CD14-positive monocyte (primary cell): ENCODE results near the gene TCEAL7. TPM values are rescaled to one million over a fixed set of nuclear protein-coding genes. Genes with fewer than 3 reads are reported as not detected.

Experiments used
- DNase-seq, 3 donors: peaks; one replicate each; pipeline ENCODE4 v3.0.0-alpha.2; 2011 to 2022
- H2AFZ ChIP-seq: 2 replicates; pipeline ENCODE4 v1.6.0; 2012; ENCODE audit warnings: mild to moderate bottlenecking, low read depth, low read length, inconsistent platforms; ENCODE audit not compliant: insufficient read depth, poor library complexity, severe bottlenecking
- H3K27ac ChIP-seq, 2 donors: 1 replicate in 1 of 2; 2 replicates in 1 of 2; pipeline ENCODE4 v1.5.1; 2012 to 2013; ENCODE audit warnings: low read length in 2 of 2, control low read depth in 1 of 2, inconsistent platforms in 1 of 2, low read depth in 1 of 2, mild to moderate bottlenecking in 1 of 2
- H3K27me3 ChIP-seq, 2 donors: one replicate each; pipeline versions ENCODE4 v1.6.0 to v1.6.1; 2011 to 2013; ENCODE audit warnings: low read length in 2 of 2; ENCODE audit not compliant: control insufficient read depth in 2 of 2, insufficient read depth in 2 of 2
- H3K36me3 ChIP-seq, 2 donors: replicated peaks in 1 of 2; 1 replicate in 1 of 2; 2 replicates in 1 of 2; pipeline versions ENCODE4 v1.5.1 to v1.6.1; 2012 to 2013; ENCODE audit warnings: low read length in 2 of 2, control low read depth in 1 of 2, inconsistent platforms in 1 of 2, mild to moderate bottlenecking in 1 of 2; ENCODE audit not compliant: insufficient read depth in 2 of 2, control insufficient read depth in 1 of 2
- H3K4me1 ChIP-seq, 2 donors: 1 replicate in 1 of 2; 2 replicates in 1 of 2; pipeline versions ENCODE4 v1.5.1 to v1.6.1; 2012 to 2013; ENCODE audit warnings: low read length in 2 of 2, control low read depth in 1 of 2, inconsistent platforms in 1 of 2, mild to moderate bottlenecking in 1 of 2, moderate library complexity in 1 of 2; ENCODE audit not compliant: insufficient read depth in 2 of 2, control insufficient read depth in 1 of 2
- H3K4me2 ChIP-seq: replicated peaks from 2 replicates; pipeline ENCODE3; 2012; ENCODE audit warnings: low read length, moderate library complexity, mild to moderate bottlenecking; ENCODE audit not compliant: poor library complexity, severe bottlenecking; ENCODE audit errors: extremely low read depth
- H3K4me3 ChIP-seq, 3 experiments: fragments of 200-600 bp in 1 of 3; sonication (generic) in 1 of 3; replicated peaks in 1 of 3; 1 replicate in 2 of 3; 2 replicates in 1 of 3; pipeline ENCODE4 v1.5.1; 2011 to 2013; ENCODE audit warnings: low read length in 3 of 3, mild to moderate bottlenecking in 3 of 3, control low read depth in 2 of 3, low read depth in 2 of 3, inconsistent platforms in 1 of 3, moderate library complexity in 1 of 3
- H3K79me2 ChIP-seq: 2 replicates; pipeline ENCODE4 v1.6.0; 2012; ENCODE audit warnings: mild to moderate bottlenecking, control low read depth, inconsistent platforms, low read length, moderate library complexity; ENCODE audit not compliant: insufficient read depth
- H3K9ac ChIP-seq: 2 replicates; pipeline ENCODE4 v1.6.0; 2017; ENCODE audit warnings: low read length, mild to moderate bottlenecking; ENCODE audit not compliant: insufficient read depth, poor library complexity, severe bottlenecking
- H3K9me3 ChIP-seq, 2 donors: replicated peaks in 1 of 2; 1 replicate in 1 of 2; 2 replicates in 1 of 2; pipeline versions ENCODE4 v1.5.1 to v1.6.1; 2012 to 2013; ENCODE audit warnings: low read length in 2 of 2, control low read depth in 1 of 2; ENCODE audit not compliant: control insufficient read depth in 1 of 2, insufficient read depth in 1 of 2
- H4K20me1 ChIP-seq: 2 replicates; pipeline ENCODE4 v1.6.0; 2012; ENCODE audit warnings: mild to moderate bottlenecking, low read length, control low read depth, moderate library complexity; ENCODE audit not compliant: insufficient read depth
- H3K27ac Mint-ChIP-seq, 7 donors: one replicate each; pipeline ENCODE4 v1.8.0; 2020; ENCODE audit warnings: mild to moderate bottlenecking in 7 of 7, mixed read lengths in 7 of 7, moderate library complexity in 6 of 7, inconsistent platforms in 2 of 7
- H3K27me3 Mint-ChIP-seq, 3 donors: one replicate each; pipeline ENCODE4 v1.8.0; 2021 to 2022; ENCODE audit warnings: low read depth in 3 of 3, mild to moderate bottlenecking in 3 of 3, mixed read lengths in 3 of 3, moderate library complexity in 3 of 3, inconsistent platforms in 1 of 3
- H3K36me3 Mint-ChIP-seq, 2 donors: one replicate each; pipeline ENCODE4 v1.8.0; 2020; ENCODE audit warnings: mixed read lengths in 2 of 2, inconsistent platforms in 1 of 2, mild to moderate bottlenecking in 1 of 2
- H3K4me1 Mint-ChIP-seq: one replicate; pipeline ENCODE4 v1.8.0; 2020; ENCODE audit warnings: mild to moderate bottlenecking, mixed read lengths
- H3K4me3 Mint-ChIP-seq, 2 donors: one replicate each; pipeline ENCODE4 v1.8.0; 2020; ENCODE audit warnings: mild to moderate bottlenecking in 2 of 2, mixed read lengths in 2 of 2, moderate library complexity in 1 of 2
- H3K9me3 Mint-ChIP-seq, 7 donors: one replicate each; pipeline ENCODE4 v1.8.0; 2020 to 2022; ENCODE audit warnings: mixed read lengths in 7 of 7, mild to moderate bottlenecking in 6 of 7, moderate library complexity in 6 of 7, inconsistent platforms in 2 of 7
- WGBS: methylation state at CpG from one replicate; pipeline ENCODE4 v1.1.5; 2013; ENCODE audit warnings: missing lambda C conversion rate; ENCODE audit not compliant: insufficient coverage; 5-methylcytosine and 5-hydroxymethylcytosine counted together
- intact Hi-C, 2 donors: fragments of 100-400 bp; cut with micrococcal nuclease; formaldehyde crosslinking; loops; one replicate each; pipeline versions ENCODE4 v1.15.0 to v1.15.1; 2023
- polyA plus RNA-seq, 3 donors: library from polyadenylated mRNA; depleted of rRNA in 1 of 3; unstranded in 2 of 3; stranded (reverse) in 1 of 3; fragments of 300-500 nt in 2 of 3; fragments of >200 nt in 1 of 3; fragmentation: Illumina TruSeq in 2 of 3; gene quantifications; 1 replicate in 2 of 3; 2 replicates in 1 of 3; pipeline ENCODE4 v1.2.3, GENCODE V29; 2012 to 2021
- TF ChIP-seq, protein P1 (sequence below): fragments of 200-600 bp; IDR thresholded peaks from one replicate; pipeline ENCODE4 v1.8.0; 2022; ENCODE audit warnings: antibody characterized with exemption, mild to moderate bottlenecking

TCEAL7 gene
- polyA plus RNA-seq, 3 donors, result not detected

DNA sequence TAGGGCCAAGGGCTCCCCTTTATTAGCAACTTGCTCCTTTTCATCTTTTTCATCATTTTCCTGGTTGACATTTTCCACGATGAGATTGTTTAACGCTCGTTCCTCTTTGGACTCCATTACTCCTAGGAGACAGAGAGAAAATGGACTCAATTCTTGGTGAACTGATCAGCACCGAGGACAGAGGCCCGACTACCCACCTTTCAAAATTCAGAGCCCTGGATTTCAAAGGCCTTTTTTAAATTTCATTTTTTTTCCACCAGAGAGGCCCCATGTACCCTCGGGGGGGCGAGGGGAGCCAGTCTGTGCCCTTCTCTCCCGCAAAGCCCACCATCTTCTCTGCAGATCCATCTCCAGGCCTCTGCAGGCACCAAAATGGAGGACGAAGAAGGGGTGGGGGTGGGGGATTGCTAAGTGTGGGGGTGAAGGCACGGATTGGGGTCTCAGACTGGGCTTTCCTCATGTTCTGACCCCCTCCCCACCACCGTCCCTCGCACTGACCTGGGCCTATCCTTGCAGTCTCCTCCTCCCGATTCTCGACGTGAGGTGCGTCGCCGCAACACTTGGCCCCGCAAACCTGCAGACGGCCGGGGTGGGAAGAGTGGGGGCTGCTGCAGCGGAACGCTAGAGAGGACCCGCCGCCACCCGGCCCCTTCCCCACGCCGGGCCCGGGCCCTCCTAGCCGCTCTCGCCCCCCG is 20.0 kb upstream of the TCEAL7 start:
- Histone ChIP-seq H3K4me1 (peaks cover 7% of the 10 kb centered on the region in 2 donors), H3K9me3 (no peaks in the 10 kb centered on the region), H3K9ac (peak overlapping the region; percentile 51), H3K4me2 (peak overlapping the region; percentile 71), H3K4me3 (peak overlapping the region; percentile 34 to 67 (median 41)), H3K27me3 (peaks cover 2 to 10% of the 10 kb centered on the region in 2 donors), H4K20me1 (no peaks in the 10 kb centered on the region), H3K79me2 (no peaks in the 10 kb centered on the region), H3K27ac (no peak overlapping the region), H2AFZ (peak overlapping the region; percentile 67), H3K36me3 (no peaks in the 10 kb centered on the region)
- TF ChIP-seq, protein P1, sequence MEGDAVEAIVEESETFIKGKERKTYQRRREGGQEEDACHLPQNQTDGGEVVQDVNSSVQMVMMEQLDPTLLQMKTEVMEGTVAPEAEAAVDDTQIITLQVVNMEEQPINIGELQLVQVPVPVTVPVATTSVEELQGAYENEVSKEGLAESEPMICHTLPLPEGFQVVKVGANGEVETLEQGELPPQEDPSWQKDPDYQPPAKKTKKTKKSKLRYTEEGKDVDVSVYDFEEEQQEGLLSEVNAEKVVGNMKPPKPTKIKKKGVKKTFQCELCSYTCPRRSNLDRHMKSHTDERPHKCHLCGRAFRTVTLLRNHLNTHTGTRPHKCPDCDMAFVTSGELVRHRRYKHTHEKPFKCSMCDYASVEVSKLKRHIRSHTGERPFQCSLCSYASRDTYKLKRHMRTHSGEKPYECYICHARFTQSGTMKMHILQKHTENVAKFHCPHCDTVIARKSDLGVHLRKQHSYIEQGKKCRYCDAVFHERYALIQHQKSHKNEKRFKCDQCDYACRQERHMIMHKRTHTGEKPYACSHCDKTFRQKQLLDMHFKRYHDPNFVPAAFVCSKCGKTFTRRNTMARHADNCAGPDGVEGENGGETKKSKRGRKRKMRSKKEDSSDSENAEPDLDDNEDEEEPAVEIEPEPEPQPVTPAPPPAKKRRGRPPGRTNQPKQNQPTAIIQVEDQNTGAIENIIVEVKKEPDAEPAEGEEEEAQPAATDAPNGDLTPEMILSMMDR, result no peak
- Mint-ChIP-seq H3K4me3 (peak overlapping the region in 1 of 2 donors; percentile 57), H3K27ac (no peak overlapping the region), H3K9me3 (peaks cover 0 to 6% (median 0%) of the 10 kb centered on the region in 7 donors), H3K36me3 (no peaks in the 10 kb centered on the region), H3K4me1 (peaks cover 3% of the 10 kb centered on the region), H3K27me3 (peaks cover 6 to 18% (median 17%) of the 10 kb centered on the region in 3 donors)
- intact Hi-C loops, result no loop called here
- 5% methylated on average over 11 of the region's 32 CpGs for WGBS
- DNase-seq, result no peak

- Mint-ChIP-seq H3K9me3 (peaks cover 0 to 6% (median 0%) of the 10 kb centered on the region in 7 donors), H3K4me1 (peaks cover 3% of the 10 kb centered on the region), H3K27me3 (peaks cover 6 to 18% (median 17%) of the 10 kb centered on the region in 3 donors), H3K27ac (no peak within 1 kb of the TSS), H3K4me3 (peak within 1 kb of the TSS; percentile 68 to 81), H3K36me3 (no peaks in the 10 kb centered on the region)
- no peak within 1 kb of the TSS for H3K27ac ChIP-seq
- H3K79me2 ChIP-seq, result no peaks in the 10 kb centered on the region
- H3K9me3 ChIP-seq, result no peaks in the 10 kb centered on the region
- H3K4me1 ChIP-seq, result peaks cover 7% of the 10 kb centered on the region in 2 donors
- TF ChIP-seq, protein P1, result no peak
- H3K27me3 ChIP-seq, result peaks cover 2 to 10% of the 10 kb centered on the region in 2 donors
- H2AFZ ChIP-seq, result peak within 1 kb of the TSS; percentile 67
- intact Hi-C loops, result no loop called here
- peak within 1 kb of the TSS; percentile 34 to 67 (median 41) for H3K4me3 ChIP-seq
- 1% methylated on average over 27 of the region's 52 CpGs for WGBS
- no peaks in the 10 kb centered on the region for H3K36me3 ChIP-seq
- peak within 1 kb of the TSS; percentile 71 for H3K4me2 ChIP-seq
- DNase-seq, result peak; percentile 17 to 58 (median 31)
- H4K20me1 ChIP-seq, result no peaks in the 10 kb centered on the region
- H3K9ac ChIP-seq, result peak within 1 kb of the TSS; percentile 51
These were observed 19.3 kb upstream of the TCEAL7 start, which contains the start of gene BEX2 for GRCh38 chrX:103310555-103311398. BEX2 (minus strand) TSS chrX:103310990; CDS start chrX:103309976, 1,014 bp downstream.
